CD4-positive, alpha-beta T cell (primary cell): ENCODE measurements around the gene RUFY4. TPM values are rescaled to one million over a fixed set of nuclear protein-coding genes. Genes with fewer than 3 reads are reported as not detected.

Source experiments
- ATAC-seq: fragments of 200-7000 bp; cut with Tn5 transposase; one replicate; pipeline ENCODE4 v1.10.0; 2022; ENCODE audit warnings: mild to moderate bottlenecking; ENCODE audit not compliant: poor library complexity
- CTCF ChIA-PET: fragments of 350-600 bp; sonication (Branson Sonifier 250); formaldehyde crosslinking; loops from one replicate; lab custom pipeline; 2021; ENCODE audit warnings: antibody characterized with exemption, inconsistent platforms; lab: Charles Lee
- POLR2A ChIA-PET: fragments of 350-600 bp; sonication (Branson Sonifier 250); formaldehyde crosslinking; loops from one replicate; lab custom pipeline; 2021; ENCODE audit warnings: antibody characterized with exemption, inconsistent platforms; lab: Charles Lee
- DNase-seq, 14 experiments: peaks; one replicate each; pipeline ENCODE4 v3.0.0-alpha.2; 2013 to 2020; ENCODE audit warnings: mixed read lengths in 2 of 14
- H3K27ac ChIP-seq, 2 donors: one replicate each; pipeline versions ENCODE4 v1.5.1 to v1.7.0; 2013; ENCODE audit warnings: low read length in 2 of 2, low read depth in 1 of 2, mild to moderate bottlenecking in 1 of 2
- H3K27me3 ChIP-seq, 2 experiments: 1 replicate in 1 of 2; 2 replicates in 1 of 2; pipeline versions ENCODE4 v1.6.1 to v1.7.0; 2013; ENCODE audit warnings: low read length in 2 of 2, control low read depth in 1 of 2, mild to moderate bottlenecking in 1 of 2, moderate library complexity in 1 of 2; ENCODE audit not compliant: insufficient read depth in 2 of 2, control insufficient read depth in 1 of 2
- H3K36me3 ChIP-seq: one replicate; pipeline ENCODE4 v1.6.1; 2013; ENCODE audit warnings: low read length, control low read depth; ENCODE audit not compliant: insufficient read depth
- H3K4me1 ChIP-seq: one replicate; pipeline ENCODE4 v1.6.1; 2013; ENCODE audit warnings: low read length, control low read depth; ENCODE audit not compliant: insufficient read depth
- H3K4me3 ChIP-seq: one replicate; pipeline ENCODE4 v1.5.1; 2013; ENCODE audit warnings: mild to moderate bottlenecking, low read length, moderate library complexity
- H3K9me3 ChIP-seq, 2 experiments: 1 replicate in 1 of 2; 2 replicates in 1 of 2; pipeline versions ENCODE4 v1.6.1 to v1.7.0; 2013; ENCODE audit warnings: low read length in 2 of 2, mild to moderate bottlenecking in 2 of 2, control low read depth in 1 of 2, moderate library complexity in 1 of 2; ENCODE audit not compliant: control insufficient read depth in 1 of 2, insufficient read depth in 1 of 2
- H3K27ac Mint-ChIP-seq: one replicate; pipeline ENCODE4 v1.8.0; 2020; ENCODE audit warnings: mixed read lengths
- H3K27me3 Mint-ChIP-seq: one replicate; pipeline ENCODE4 v1.8.0; 2021; ENCODE audit warnings: mixed read lengths
- H3K36me3 Mint-ChIP-seq: one replicate; pipeline ENCODE4 v1.8.0; 2021; ENCODE audit warnings: low read depth, mixed read lengths
- H3K4me1 Mint-ChIP-seq: one replicate; pipeline ENCODE4 v1.8.0; 2021; ENCODE audit warnings: low read depth, mixed read lengths
- H3K4me3 Mint-ChIP-seq: one replicate; pipeline ENCODE4 v1.8.0; 2020; ENCODE audit warnings: mild to moderate bottlenecking, mixed read lengths
- H3K9me3 Mint-ChIP-seq: one replicate; pipeline ENCODE4 v1.8.0; 2020; ENCODE audit warnings: mixed read lengths
- CTCF ChIP-seq: fragments of 200-600 bp; IDR thresholded peaks from one replicate; pipeline ENCODE4 v1.8.0; 2022; ENCODE audit warnings: antibody characterized with exemption, mild to moderate bottlenecking
- intact Hi-C, 2 experiments: fragments of 100-400 bp; cut with DNase I in 1 of 2; cut with micrococcal nuclease in 1 of 2; formaldehyde crosslinking; loops; one replicate each; pipeline versions ENCODE4 v1.15.1 to v1.9.0; 2023 to 2025; cut with DNase I, micrococcal nuclease
- total RNA-seq, 174 experiments: library from RNA in 2 of 174; stranded (reverse) in 2 of 174; gene quantifications; one replicate each; pipeline ENCODE4 v1.2.3 and lab custom pipeline; 2021 to 2026

The RUFY4 gene
- total RNA-seq, 2 experiments from 2014 or later = 0.78 to 0.85 TPM

GRCh38 chr2:218046238-218046637, 22.8 kb upstream of the RUFY4 start:
- no peaks in the 10 kb centered on the region for H3K4me1 ChIP-seq
- TF ChIP-seq CTCF = no peak
- no peak overlapping the region for H3K4me3 ChIP-seq
- ChIA-PET CTCF (no interaction called here), POLR2A (no interaction called here)
- peak in 3 of 14 experiments; percentile 19 to 48 (median 46) for DNase-seq
- H3K36me3 ChIP-seq = no peaks in the 10 kb centered on the region
- no peaks in the 10 kb centered on the region for H3K4me1 Mint-ChIP-seq
- H3K36me3 Mint-ChIP-seq = peaks cover 12% of the 10 kb centered on the region
- H3K27ac ChIP-seq = no peak overlapping the region
- H3K9me3 ChIP-seq = peaks cover 14 to 16% of the 10 kb centered on the region in 2 experiments
- no peak overlapping the region for H3K4me3 Mint-ChIP-seq
- intact Hi-C loops = no loop called here
- H3K27me3 ChIP-seq = peaks cover 0 to 4% of the 10 kb centered on the region in 2 experiments
- H3K9me3 Mint-ChIP-seq = peaks cover 7% of the 10 kb centered on the region
- H3K27ac Mint-ChIP-seq = no peak overlapping the region
- H3K27me3 Mint-ChIP-seq = peaks cover 12% of the 10 kb centered on the region
- ATAC-seq = no peak

- H3K4me1 ChIP-seq = no peaks in the 10 kb centered on the region
- ATAC-seq = no peak
- no peaks in the 10 kb centered on the region for H3K4me1 Mint-ChIP-seq
- no peak for TF ChIP-seq CTCF
- peaks cover 0 to 4% of the 10 kb centered on the region in 2 experiments for H3K27me3 ChIP-seq
- H3K9me3 Mint-ChIP-seq = peaks cover 7% of the 10 kb centered on the region
- peaks cover 8% of the 10 kb centered on the region for H3K36me3 Mint-ChIP-seq
- H3K36me3 ChIP-seq = no peaks in the 10 kb centered on the region
- no peak for DNase-seq
- no peak overlapping the region for H3K27ac ChIP-seq
- no peak overlapping the region for H3K27ac Mint-ChIP-seq
- ChIA-PET CTCF (no interaction called here), POLR2A (no interaction called here)
- intact Hi-C loops = no loop called here
- H3K9me3 ChIP-seq = peaks cover 14 to 16% of the 10 kb centered on the region in 2 experiments
- H3K27me3 Mint-ChIP-seq = peaks cover 12% of the 10 kb centered on the region
- H3K4me3 Mint-ChIP-seq = no peak overlapping the region
- H3K4me3 ChIP-seq = no peak overlapping the region
These were observed 21.4 kb upstream of the RUFY4 start for GRCh38 chr2:218047536-218048225.

- no peak for DNase-seq
- intact Hi-C loops = no loop called here
- peaks cover 17% of the 10 kb centered on the region for H3K27me3 Mint-ChIP-seq
These were observed 17.1 kb upstream of the RUFY4 start for GRCh38 chr2:218051903-218052302.

More at GRCh38 chr2:218051903-218052302, 17.1 kb upstream of the RUFY4 start:
- Histone ChIP-seq H3K9me3 (peaks cover 6 to 16% of the 10 kb centered on the region in 2 experiments), H3K27me3 (peaks cover 0 to 4% of the 10 kb centered on the region in 2 experiments), H3K4me3 (no peak overlapping the region), H3K4me1 (no peaks in the 10 kb centered on the region), H3K36me3 (no peaks in the 10 kb centered on the region), H3K27ac (no peak overlapping the region)
- no peak for TF ChIP-seq CTCF
- ChIA-PET POLR2A (no interaction called here), CTCF (interaction anchor here (0.6 kb wide), 1 partner anchor 315 kb away, joined by 3 read pairs; no protein-coding TSS in a partner anchor)
- Mint-ChIP-seq H3K27ac (no peak overlapping the region), H3K4me1 (no peaks in the 10 kb centered on the region), H3K36me3 (peaks cover 8% of the 10 kb centered on the region), H3K9me3 (peaks cover 7% of the 10 kb centered on the region), H3K4me3 (no peak overlapping the region)
- ATAC-seq = no peak
